HG02943 (cell line): Measurements from ENCODE around the gene GSG1.

ENCODE experiments used
- ATAC-seq: cut with Tn5 transposase; IDR thresholded peaks from one replicate; pipeline ENCODE4 v1.9.1; 2021; ENCODE audit warnings: mild to moderate bottlenecking, low read depth, moderate library complexity; ENCODE audit not compliant: unreplicated experiment

Gene GSG1

GRCh38 chr12:13121568-13121967 is 18.1 kb upstream of the GSG1 start:
- ATAC-seq: no peak

DNA sequence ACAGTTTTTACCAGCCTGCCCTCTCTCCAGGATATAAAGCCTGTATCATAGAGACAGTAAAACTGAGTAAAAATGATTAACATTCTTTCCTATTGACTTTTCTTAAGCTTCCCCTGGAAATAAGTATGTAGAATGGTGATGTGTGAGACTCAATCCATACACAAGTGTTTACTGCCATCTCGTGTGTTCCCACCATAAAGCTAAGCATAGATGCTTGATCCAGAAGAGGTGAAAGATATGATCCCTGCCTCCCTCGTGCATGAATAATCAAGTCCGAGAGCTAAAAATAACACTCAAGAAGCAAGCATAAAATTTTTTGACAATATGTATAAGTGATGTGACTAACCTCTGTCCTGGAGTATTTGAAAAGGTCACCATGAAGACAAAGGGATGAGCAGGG is 16.9 kb upstream of the GSG1 start:
- ATAC-seq: no peak

GRCh38 chr12:13119826-13120225 is 16.4 kb upstream of the GSG1 start:
- ATAC-seq: no peak

DNA sequence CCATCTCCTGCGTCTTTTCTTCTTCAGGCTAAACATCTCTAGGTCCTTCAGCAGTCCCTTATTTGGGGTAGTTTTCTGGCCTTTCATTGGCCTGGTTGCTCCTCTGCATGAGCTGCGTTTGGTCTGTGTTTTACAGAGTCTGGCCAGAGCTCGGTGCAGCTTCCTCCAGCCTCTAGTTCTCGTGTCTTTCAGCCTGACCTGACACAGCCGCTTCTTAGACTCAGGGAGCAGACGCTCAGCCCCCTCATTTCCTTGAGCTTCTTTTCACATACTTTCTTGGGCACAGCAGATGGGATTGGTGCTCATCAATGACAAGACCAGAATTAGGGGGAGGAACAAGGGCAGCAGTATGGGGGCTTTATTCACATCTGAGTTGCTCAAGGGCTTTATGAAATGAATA is 13.6 kb upstream of the GSG1 start:
- no peak for ATAC-seq

GRCh38 chr12:13116259-13116658 is 12.8 kb upstream of the GSG1 start:
- ATAC-seq: no peak

DNA sequence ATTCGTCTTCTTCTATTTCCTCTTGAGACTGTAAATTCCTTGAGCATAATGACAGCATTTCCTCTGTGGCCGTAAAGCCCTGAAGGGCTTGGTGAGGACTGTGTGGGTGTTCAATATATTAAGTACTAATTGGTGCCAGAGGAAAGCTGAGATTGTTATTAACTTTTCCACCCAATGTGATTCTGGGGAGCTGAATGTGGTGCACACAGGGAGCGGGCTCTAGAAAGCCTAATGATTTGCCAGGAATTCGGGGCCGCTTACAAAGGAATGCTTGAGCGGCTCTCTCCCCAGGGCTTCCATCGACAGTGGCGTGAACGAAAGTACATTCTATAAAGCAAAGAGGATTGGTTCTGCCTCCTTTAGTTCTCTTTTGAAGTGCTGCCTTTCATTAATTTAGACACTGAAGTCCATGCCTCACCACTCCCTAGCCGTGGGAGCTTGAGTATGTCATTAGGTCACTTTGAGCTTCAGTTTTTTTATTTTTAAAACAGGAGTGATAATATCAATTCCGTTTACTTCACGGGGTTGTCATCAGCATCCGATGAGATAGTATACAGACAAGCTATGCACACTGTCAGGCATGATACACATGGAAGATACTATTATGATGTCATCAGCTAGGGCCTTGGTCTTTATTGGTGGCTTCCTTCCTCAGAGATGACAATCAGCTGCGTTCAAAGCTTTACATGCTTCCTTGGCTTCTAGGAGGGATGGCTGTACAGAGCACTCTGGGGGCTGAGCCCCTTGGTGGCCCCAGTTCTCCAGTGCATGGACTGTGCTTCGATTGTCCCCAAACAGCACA is 11.0 kb upstream of the GSG1 start:
- no peak for ATAC-seq

GRCh38 chr12:13112968-13113367 is 9.5 kb upstream of the GSG1 start:
- no peak for ATAC-seq

- no peak for ATAC-seq
These were observed 3.2 kb upstream of the GSG1 start for GRCh38 chr12:13106666-13107065.

DNA sequence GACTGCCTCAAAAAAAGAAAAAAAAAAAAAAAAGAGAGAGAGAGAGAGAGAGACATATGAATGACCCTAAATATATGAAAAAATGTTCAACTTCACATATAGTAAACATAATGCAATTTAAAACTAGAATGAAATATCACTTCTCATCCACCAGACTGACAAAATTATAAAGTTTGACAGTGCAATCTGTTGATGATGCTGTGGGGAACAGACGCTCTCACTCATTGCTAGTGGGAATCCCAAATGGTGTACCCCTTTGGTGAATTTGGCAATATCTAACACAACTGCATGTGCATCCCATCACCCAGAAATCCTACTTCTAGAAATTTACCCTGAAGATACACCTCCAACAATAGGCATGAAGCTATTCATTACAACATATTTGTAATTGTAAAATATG is 2.3 kb upstream of the GSG1 start:
- no peak for ATAC-seq

DNA sequence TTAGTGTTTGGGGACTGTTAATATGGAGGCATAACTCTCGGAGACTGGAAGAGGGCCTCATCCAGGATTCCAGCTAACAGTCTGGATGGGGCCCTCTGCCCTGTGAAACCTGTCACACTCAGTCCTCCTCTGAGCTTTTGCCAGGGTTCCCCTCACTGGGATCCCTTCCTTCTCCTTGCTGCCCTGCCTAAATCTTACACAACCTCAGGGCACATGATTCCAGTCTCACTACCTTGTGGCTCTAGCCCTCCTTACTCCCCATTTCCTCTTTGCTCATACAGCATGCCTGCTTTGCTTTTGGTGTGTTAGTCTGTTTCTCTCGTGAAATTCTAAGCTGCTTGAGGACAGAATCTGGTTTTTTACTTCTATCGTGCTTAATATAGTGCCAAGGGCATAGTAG is 942 bp upstream of the GSG1 start:
- ATAC-seq: no peak

DNA sequence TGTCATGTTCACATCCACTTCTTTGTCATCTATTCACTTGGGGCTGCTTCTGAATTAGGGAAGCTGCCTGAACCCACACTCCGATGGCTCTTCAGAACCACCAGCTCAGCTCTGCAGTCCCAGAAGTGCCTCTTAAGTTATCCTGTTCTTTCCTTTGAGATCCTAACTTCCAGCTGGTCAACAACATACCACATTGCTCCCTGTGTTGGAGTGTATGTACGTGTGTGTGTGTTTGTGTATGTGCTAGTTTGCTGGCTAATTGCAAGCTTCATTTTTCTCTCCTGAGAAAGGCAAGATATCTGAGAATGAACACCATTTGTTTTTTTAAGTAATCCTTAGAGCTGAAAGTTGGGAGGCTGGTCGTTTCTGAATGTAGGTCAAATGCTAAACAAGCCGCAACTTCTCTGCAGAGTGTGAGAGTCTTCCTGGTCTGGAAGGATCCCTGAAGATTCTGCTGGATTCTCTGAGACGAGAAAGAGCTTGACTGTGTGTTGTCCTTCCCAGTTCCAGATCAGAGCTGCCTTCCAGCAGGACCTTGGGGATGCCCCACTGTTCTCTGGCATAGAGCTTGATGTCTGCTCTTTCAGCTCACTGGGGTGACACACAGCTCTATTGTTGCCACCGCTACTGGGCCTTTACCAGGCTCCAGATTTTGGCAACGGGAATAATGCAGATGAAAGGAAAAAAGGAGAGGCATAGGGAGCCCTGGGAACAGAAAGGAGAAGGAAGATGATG is 839 bp downstream of the GSG1 start:
- ATAC-seq: no peak

GRCh38 chr12:13101821-13102375 is 1.6 kb downstream of the GSG1 start:
- ATAC-seq: no peak

DNA sequence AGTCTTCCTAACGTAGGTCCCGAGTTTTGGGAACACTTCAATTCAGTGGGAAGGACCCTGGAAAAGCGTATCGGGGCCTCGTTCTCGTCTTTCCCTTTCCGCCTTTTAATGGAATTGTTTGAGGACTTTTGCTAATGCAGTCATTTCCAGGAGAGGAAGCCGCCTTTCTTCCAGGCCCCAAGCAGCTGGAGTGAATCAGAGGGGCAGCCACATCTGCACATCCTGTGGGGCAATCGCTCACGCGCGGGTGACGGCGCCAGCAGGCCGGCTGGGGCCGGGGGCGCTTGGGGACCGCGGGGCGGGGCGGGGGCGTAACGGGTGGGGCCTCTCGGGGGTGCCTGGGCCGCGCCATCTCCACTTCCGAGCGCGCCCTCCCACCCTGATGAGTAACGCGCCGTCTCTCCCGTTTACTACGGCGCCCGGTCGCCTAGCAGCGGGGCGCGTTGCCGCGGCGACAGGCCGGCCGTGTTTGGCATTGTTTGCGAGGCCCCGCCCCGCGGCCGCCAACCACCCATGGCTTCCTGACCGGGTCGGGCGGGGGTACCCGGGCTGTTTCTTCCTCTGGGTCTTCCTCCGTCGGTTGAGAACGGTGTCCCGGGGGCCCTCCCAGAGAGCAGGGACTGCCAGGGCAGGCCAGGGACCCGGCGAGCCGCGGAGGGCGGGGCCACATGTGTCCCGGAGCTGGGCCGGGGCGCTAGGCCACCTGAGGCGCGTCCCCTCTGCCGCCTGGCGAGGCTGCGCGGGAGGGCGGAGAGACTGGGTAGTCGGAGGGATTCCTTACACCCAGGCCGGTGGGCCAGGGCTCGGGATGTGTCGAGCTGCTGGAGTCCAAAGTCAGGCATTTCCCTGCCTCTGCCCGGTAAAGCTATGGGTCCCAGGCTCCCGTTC is 2.3 kb downstream of the GSG1 start:
- peak; percentile 83 for ATAC-seq

GRCh38 chr12:13100605-13100881 is 2.9 kb downstream of the GSG1 start:
- ATAC-seq: no peak

DNA sequence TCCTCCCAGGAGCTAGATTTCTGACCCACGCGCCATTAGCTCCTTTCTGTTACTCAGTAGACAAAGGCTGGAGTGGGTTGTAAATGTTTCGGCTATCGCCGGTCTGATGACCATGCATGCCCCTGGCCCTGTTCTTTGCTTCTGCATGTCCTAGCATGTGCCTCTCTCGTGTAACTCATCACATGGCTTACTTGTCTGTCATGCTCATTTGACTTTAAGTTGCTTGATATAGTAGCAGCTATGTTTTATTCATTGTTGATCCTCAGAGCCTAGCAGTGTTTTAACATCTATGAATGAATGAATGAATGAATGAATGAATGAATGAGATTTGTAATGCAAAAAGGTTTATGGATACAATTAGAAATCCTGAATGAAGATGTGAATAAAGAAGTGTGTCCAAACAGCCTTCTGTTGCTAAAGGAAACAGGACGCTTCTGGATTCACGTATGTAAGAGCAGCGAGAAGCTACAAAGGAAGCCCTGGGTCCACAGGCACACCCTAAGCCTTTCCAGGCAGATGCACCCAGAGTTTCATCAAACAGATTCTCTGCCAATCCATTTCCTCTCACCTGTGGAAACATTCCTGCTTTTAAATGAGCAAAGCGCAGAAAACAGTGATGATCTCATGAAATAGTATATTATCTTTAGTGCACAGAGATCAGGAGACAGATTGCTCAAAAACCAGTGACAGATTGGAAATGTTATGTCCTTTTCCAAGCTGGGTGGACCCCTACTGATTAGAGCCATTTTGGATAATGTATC is 3.4 kb downstream of the GSG1 start:
- ATAC-seq: no peak

GRCh38 chr12:13099066-13099843 is 4.2 kb downstream of the GSG1 start:
- ATAC-seq: no peak

- ATAC-seq: no peak
These were observed 5.9 kb downstream of the GSG1 start for GRCh38 chr12:13097491-13098011.

DNA sequence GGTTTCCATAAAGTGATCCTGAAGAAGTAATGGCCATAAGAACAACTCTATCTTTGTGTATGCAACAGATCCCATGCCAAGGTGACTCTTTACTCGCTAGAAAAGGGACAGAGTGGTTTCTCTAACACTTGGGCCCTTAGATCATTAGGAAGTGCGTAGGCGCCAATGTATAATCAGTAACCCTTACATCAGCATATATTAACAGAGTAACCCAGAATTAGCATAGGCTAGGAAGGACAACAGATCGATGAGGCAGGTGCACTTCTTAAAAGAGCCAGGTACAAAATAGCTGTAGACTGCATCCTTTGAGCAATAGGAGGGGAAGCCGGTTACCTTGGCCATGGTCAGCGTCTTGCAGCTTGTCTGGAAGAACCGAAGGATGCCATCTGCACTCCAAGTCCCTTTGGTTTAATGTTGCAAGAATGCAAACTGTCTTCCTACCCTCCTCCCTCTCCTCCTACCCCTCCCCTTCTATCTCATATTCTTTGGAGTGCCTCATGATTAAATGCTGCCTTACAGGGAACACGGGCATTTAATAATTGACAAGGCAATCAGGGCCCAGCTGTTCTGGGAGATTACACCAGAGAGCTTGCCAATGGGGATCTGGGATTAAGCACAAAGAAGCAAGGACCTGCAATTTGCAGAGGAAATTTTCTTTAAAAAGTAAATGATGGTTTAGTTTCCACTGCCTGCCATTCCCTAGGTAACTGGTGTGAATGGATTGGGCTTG is 8.0 kb downstream of the GSG1 start:
- no peak for ATAC-seq

GRCh38 chr12:13094367-13094766 is 9.1 kb downstream of the GSG1 start:
- no peak for ATAC-seq
